ENCODE data around the gene CBY3.
"Not testable (repeated sequence)": the region's sequence is repeated elsewhere in the genome, so short reads cannot be mapped to it uniquely, and the experiment has no call there.

The CBY3 gene

GRCh38 chr5:179678223-179679013 is 2.4 kb downstream of the CBY3 start:
- DNase-seq (ENCODE audit: extremely low read depth in 1 of 2, low read depth in 1 of 2), result peak; percentile 92

- DNase-seq (ENCODE audit: extremely low read depth in 1 of 2, low read depth in 1 of 2), result no peak
Observed at GRCh38 chr5:179668391-179668790, 12.4 kb downstream of the CBY3 start.

GRCh38 chr5:179661647-179662046 is 19.2 kb downstream of the CBY3 start:
- DNase-seq (ENCODE audit: extremely low read depth in 1 of 2, low read depth in 1 of 2), result not testable (repeated sequence)

GRCh38 chr5:179658179-179658856 is 22.5 kb downstream of the CBY3 start:
- not testable (repeated sequence) for DNase-seq (ENCODE audit: extremely low read depth in 1 of 2, low read depth in 1 of 2)

GRCh38 chr5:179657302-179658178 is 23.3 kb downstream of the CBY3 start:
- not testable (repeated sequence) for DNase-seq (ENCODE audit: extremely low read depth in 1 of 2, low read depth in 1 of 2)

GRCh38 chr5:179653135-179653534 is 27.7 kb downstream of the CBY3 start:
- DNase-seq (ENCODE audit: extremely low read depth in 1 of 2, low read depth in 1 of 2), result not testable (repeated sequence)

- DNase-seq (ENCODE audit: extremely low read depth in 1 of 2, low read depth in 1 of 2), result not testable (repeated sequence)
Observed at GRCh38 chr5:179650245-179650644, 30.6 kb downstream of the CBY3 start.

GRCh38 chr5:179649166-179649703 is 31.6 kb downstream of the CBY3 start:
- not testable (repeated sequence) for DNase-seq (ENCODE audit: extremely low read depth in 1 of 2, low read depth in 1 of 2)

GRCh38 chr5:179648410-179648809 is 32.4 kb downstream of the CBY3 start:
- no peak for DNase-seq (ENCODE audit: extremely low read depth in 1 of 2, low read depth in 1 of 2)

GRCh38 chr5:179644766-179645165 is 36.1 kb downstream of the CBY3 start:
- DNase-seq (ENCODE audit: extremely low read depth in 1 of 2, low read depth in 1 of 2), result not testable (repeated sequence)

- not testable (repeated sequence) for DNase-seq (ENCODE audit: extremely low read depth in 1 of 2, low read depth in 1 of 2)
Observed at GRCh38 chr5:179643141-179643920, 37.5 kb downstream of the CBY3 start.

- not testable (repeated sequence) for DNase-seq (ENCODE audit: extremely low read depth in 1 of 2, low read depth in 1 of 2)
Observed at GRCh38 chr5:179642626-179643025, 38.2 kb downstream of the CBY3 start.

- DNase-seq (ENCODE audit: extremely low read depth in 1 of 2, low read depth in 1 of 2), result not testable (repeated sequence)
Observed at GRCh38 chr5:179641745-179642144, 39.1 kb downstream of the CBY3 start.

GRCh38 chr5:179639296-179639695 is 41.5 kb downstream of the CBY3 start:
- DNase-seq (ENCODE audit: extremely low read depth in 1 of 2, low read depth in 1 of 2), result not testable (repeated sequence)

GRCh38 chr5:179634370-179635172 is 46.3 kb downstream of the CBY3 start:
- not testable (repeated sequence) for DNase-seq (ENCODE audit: extremely low read depth in 1 of 2, low read depth in 1 of 2)

GRCh38 chr5:179633501-179634369 is 47.1 kb downstream of the CBY3 start:
- not testable (repeated sequence) for DNase-seq (ENCODE audit: extremely low read depth in 1 of 2, low read depth in 1 of 2)

Data from stimulated activated CD8-positive, alpha-beta memory T cell treated with anti-CD3 and anti-CD28 coated beads, Interleukin-7, amount 100 ng/mL, for 48 hours (primary cell).